Left lung (tissue), 10 donors: ENCODE results near the gene NTHL1. TPM values are rescaled to one million over a fixed set of nuclear protein-coding genes. Genes with fewer than 3 reads are reported as not detected.

Source experiments
- ATAC-seq: fragments of 200-7000 bp; cut with Tn5 transposase; one replicate; pipeline ENCODE4 v1.9.1; 2020; ENCODE audit warnings: moderate library complexity
- DNase-seq, 4 donors: peaks; one replicate each; pipeline ENCODE4 v3.0.0-alpha.2; 2013 to 2020
- H3K27ac ChIP-seq, 2 donors: fragments of 200-600 bp; sonication (generic) in 1 of 2; one replicate each; pipeline versions ENCODE4 v1.5.0 to v1.8.0; 2020 to 2021
- H3K27me3 ChIP-seq, 2 donors: fragments of 200-600 bp; sonication (generic) in 1 of 2; one replicate each; pipeline versions ENCODE4 v1.5.0 to v1.8.0; 2020 to 2021
- H3K36me3 ChIP-seq, 2 donors: fragments of 200-600 bp; sonication (generic) in 1 of 2; one replicate each; pipeline versions ENCODE4 v1.5.0 to v1.8.0; 2020 to 2021
- H3K4me1 ChIP-seq, 2 donors: fragments of 200-600 bp; one replicate each; pipeline ENCODE4 v1.8.0; 2021
- H3K4me3 ChIP-seq, 2 donors: fragments of 200-600 bp; sonication (generic) in 1 of 2; one replicate each; pipeline versions ENCODE4 v1.5.0 to v1.8.0; 2020 to 2021; ENCODE audit warnings: mild to moderate bottlenecking in 1 of 2
- H3K9me3 ChIP-seq, 2 donors: fragments of 200-600 bp; sonication (generic) in 1 of 2; one replicate each; pipeline versions ENCODE4 v1.5.0 to v1.8.0; 2020 to 2021
- intact Hi-C, 2 donors: fragments of 100-400 bp; cut with DNase I; formaldehyde crosslinking; loops; one replicate each; pipeline versions ENCODE4 v1.11.2 to v1.14.2; 2022
- polyA plus RNA-seq, 6 donors: library from polyadenylated mRNA; unstranded; fragments of 120-200 nt; gene quantifications; one replicate each; pipeline ENCODE4 v1.2.1, GENCODE V29; 2013; ENCODE audit not compliant: insufficient read length in 6 of 6
- total RNA-seq, 2 donors: library from RNA; stranded (reverse); fragmentation: NEBNext Ultra II Directional; extraction: Animal tissue kit (Norgen Biotek cat#: 25700); gene quantifications; one replicate each; pipeline ENCODE4 v1.2.1, GENCODE V29; 2021
- TF ChIP-seq, protein P1 (sequence below), 2 donors: fragments of 200-600 bp; sonication (generic) in 1 of 2; IDR thresholded peaks; one replicate each; pipeline versions ENCODE4 v1.5.0 to v1.8.0; 2021; ENCODE audit warnings: antibody characterized with exemption in 2 of 2
- donor health status: DM: no; HTN: yes; CAD: no.
- donor health status: DM: no; HTN: no; CAD: no.

Gene NTHL1
- total and polyA plus RNA-seq, 8 donors = 19.4 to 30.0 (median 25.8) TPM

DNA sequence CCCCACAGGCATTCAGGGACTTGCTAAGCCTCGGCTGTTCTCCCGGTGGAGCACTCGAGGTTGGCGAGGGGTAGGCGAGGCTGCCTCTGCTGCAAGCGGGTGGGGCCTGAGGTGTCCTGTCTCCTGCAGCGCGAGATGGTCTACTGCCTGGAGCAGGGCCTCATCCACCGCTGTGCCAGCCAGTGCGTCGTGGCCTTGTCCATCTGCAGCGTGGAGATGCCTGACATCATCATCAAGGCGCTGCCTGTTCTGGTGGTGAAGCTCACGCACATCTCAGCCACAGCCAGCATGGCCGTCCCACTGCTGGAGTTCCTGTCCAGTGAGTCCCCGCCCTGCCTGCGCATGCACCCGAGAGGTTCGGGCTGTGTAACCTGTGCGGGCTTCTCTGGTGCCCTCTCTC is 26.4 kb upstream of the NTHL1 start:
- Histone ChIP-seq H3K27ac (no peak overlapping the region), H3K4me3 (no peak overlapping the region), H3K36me3 (peaks cover 0 to 97% of the 10 kb centered on the region in 2 donors), H3K27me3 (no peaks in the 10 kb centered on the region), H3K4me1 (no peaks in the 10 kb centered on the region), H3K9me3 (no peaks in the 10 kb centered on the region)
- ATAC-seq (no peak), DNase-seq (no peak)
- TF ChIP-seq, protein P1, sequence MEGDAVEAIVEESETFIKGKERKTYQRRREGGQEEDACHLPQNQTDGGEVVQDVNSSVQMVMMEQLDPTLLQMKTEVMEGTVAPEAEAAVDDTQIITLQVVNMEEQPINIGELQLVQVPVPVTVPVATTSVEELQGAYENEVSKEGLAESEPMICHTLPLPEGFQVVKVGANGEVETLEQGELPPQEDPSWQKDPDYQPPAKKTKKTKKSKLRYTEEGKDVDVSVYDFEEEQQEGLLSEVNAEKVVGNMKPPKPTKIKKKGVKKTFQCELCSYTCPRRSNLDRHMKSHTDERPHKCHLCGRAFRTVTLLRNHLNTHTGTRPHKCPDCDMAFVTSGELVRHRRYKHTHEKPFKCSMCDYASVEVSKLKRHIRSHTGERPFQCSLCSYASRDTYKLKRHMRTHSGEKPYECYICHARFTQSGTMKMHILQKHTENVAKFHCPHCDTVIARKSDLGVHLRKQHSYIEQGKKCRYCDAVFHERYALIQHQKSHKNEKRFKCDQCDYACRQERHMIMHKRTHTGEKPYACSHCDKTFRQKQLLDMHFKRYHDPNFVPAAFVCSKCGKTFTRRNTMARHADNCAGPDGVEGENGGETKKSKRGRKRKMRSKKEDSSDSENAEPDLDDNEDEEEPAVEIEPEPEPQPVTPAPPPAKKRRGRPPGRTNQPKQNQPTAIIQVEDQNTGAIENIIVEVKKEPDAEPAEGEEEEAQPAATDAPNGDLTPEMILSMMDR (IDR thresholded peaks at IDR 0.05) = no peak
- intact Hi-C loops = no loop called here

DNA sequence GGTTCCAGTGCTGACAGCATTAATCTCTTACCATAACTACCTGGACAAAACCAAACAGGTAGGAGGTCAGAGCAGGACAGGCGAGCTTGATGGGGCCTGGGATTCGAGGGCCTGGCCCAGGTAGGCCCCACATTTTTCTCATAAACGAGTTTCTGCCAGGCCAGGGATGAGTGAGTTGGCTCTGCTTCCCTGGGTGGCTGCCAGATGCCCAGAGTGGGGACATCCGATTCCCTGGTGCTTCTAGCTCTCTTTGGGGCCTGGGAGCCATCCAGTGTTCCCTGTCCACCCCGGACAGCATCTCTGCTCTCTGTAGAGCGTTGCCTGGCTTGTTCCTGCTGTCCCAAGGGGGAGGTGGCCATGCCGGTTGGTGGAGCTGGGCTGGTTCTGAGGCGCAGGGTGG is 25.3 kb upstream of the NTHL1 start:
- H3K27ac ChIP-seq = no peak overlapping the region
- H3K4me1 ChIP-seq = no peaks in the 10 kb centered on the region
- H3K27me3 ChIP-seq = no peaks in the 10 kb centered on the region
- TF ChIP-seq, protein P1 (IDR thresholded peaks at IDR 0.05) = no peak
- ATAC-seq (no peak), DNase-seq (no peak)
- no peaks in the 10 kb centered on the region for H3K9me3 ChIP-seq
- H3K36me3 ChIP-seq = peaks cover 0 to 97% of the 10 kb centered on the region in 2 donors
- intact Hi-C loops = no loop called here
- H3K4me3 ChIP-seq = no peak overlapping the region

DNA sequence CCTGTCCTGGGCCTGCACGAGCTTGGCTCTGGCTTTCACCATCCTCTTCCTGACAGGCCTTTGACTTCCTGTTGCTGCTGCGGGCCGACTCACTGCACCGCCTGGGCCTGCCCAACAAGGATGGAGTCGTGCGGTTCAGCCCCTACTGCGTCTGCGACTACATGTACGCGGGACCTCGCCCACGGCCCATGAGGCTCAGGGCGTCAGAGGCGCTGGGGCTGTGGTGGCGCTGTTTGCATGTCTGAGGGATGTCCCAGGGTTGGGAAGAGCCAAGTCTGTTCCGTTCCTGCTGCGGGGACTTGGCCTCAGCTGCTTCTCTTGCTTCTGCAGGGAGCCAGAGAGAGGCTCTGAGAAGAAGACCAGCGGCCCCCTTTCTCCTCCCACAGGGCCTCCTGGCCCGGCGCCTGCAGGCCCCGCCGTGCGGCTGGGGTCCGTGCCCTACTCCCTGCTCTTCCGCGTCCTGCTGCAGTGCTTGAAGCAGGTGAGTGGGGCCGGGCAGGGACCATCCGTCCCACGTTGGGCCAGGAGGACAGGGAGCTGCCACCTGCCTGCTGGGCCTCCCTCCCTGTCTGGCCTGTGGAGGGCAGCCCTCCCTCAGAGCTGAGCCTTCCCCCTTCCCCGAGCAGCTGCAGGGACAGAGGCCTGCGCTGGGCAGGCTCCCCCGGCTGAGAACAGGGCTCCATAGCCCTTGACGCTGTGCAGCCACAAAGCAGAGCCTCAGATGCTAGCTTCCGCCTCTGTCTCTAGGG is 24.0 kb upstream of the NTHL1 start:
- TF ChIP-seq, protein P1 (IDR thresholded peaks at IDR 0.05) = no peak
- intact Hi-C loops = no loop called here
- H3K27me3 ChIP-seq = no peaks in the 10 kb centered on the region
- ATAC-seq (no peak), DNase-seq (no peak)
- no peak overlapping the region for H3K27ac ChIP-seq
- peaks cover 0 to 97% of the 10 kb centered on the region in 2 donors for H3K36me3 ChIP-seq
- no peak overlapping the region for H3K4me3 ChIP-seq
- no peaks in the 10 kb centered on the region for H3K4me1 ChIP-seq
- no peaks in the 10 kb centered on the region for H3K9me3 ChIP-seq

DNA sequence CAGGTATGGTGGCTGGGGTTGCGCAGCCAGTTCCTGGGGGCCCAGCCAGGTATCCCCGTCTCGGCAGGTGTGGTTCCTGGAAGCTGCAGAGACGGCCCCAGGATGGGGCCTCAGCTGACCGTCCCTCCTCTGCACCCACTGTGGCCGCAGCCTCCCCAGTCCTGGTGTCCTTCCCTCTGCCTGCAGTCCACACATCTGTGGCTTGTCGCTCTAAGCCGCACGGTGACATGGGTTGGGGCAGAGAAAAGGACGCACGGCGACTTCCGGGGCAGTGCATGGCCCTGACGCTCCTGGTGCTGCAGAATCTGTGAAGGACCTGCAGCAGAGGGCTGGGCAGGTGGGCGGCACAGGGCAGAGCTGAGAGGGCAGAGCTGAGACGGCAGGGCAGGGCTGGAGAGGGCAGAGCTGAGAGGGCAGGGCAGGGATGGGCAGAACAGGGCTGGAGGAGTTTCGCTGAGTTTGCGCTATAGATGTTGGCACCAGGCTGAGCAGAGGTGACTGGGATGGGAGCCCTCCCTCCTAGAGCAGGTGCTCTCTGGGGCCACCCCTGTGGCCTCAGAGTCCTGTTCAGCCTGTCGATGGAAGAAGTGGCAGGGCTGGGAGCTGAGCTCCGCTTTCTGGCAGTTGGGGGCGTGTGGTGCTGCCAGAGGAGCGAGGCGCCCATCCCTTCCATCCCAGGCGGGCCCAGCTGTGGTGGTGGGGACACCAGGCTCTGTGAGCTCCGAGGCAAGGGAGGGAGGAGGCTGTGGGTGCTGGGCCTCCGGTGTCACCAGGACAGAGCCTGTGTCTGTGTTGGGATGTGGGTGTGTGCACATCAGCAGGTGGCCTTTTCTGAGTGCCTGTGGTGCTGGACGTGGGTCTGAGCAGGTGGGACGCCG is 23.2 kb upstream of the NTHL1 start:
- TF ChIP-seq, protein P1 (IDR thresholded peaks at IDR 0.05) = no peak

DNA sequence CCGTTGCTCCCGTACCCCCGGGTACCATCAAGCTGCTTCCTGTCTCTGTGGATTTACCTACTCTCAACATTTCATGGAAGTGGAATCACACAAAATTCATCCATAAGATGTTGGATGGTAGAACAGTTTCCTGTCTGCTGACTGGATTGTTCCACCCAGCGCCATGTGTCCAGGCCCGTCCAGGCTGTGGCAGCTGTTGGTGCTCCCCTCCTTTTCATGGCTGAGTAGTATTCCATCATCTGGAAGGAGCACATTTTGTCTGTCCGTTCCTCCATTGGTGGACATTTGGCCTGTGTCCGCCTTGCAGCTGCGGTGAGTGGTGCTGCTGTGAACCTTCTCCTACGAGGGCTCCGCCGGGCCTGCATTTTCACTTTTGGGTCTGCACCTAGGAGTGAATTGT is 18.5 kb upstream of the NTHL1 start:
- no peaks in the 10 kb centered on the region for H3K9me3 ChIP-seq
- intact Hi-C loops = no loop called here
- ATAC-seq = no peak
- TF ChIP-seq, protein P1 (IDR thresholded peaks at IDR 0.05) = no peak
- H3K4me1 ChIP-seq = no peaks in the 10 kb centered on the region
- no peak overlapping the region for H3K4me3 ChIP-seq
- no peak overlapping the region for H3K27ac ChIP-seq
- no peaks in the 10 kb centered on the region for H3K27me3 ChIP-seq
- DNase-seq = no peak
- peaks cover 0 to 97% of the 10 kb centered on the region in 2 donors for H3K36me3 ChIP-seq

More for the DNA sequence above, 23.2 kb upstream of the NTHL1 start:
- Histone ChIP-seq H3K4me3 (no peak overlapping the region), H3K4me1 (no peaks in the 10 kb centered on the region), H3K27me3 (no peaks in the 10 kb centered on the region), H3K36me3 (peaks cover 0 to 97% of the 10 kb centered on the region in 2 donors), H3K9me3 (no peaks in the 10 kb centered on the region), H3K27ac (no peak overlapping the region)
- intact Hi-C loops = no loop called here
- ATAC-seq (no peak), DNase-seq (no peak)
